Measurements from ENCODE around the gene IKZF3.

IKZF3 gene

DNA sequence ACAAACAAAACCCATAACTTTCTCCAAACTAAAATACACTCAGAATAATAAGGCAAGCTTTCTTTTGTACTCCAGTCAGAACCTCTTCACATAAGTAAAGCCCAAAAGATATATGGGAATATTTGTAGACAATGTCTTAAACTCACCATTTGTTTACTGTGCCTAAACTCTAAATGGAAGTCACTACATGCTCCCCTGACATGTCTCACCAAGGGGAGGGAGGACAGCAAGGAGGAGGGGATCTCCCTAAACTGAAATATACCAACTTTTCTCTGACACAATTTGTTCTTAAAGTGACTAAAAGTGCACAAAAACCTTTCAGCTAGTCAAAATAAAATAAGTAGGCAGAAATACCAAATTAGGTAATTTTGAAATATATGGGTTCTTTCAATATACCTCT lies 87.9 kb downstream of the IKZF3 start:
- H3K36me3 ChIP-seq (ENCODE audit: insufficient read depth), result peaks cover 6% of the 10 kb centered on the region; the same call in 1 of the 2 replicates
- H3K27me3 ChIP-seq (ENCODE audit: insufficient read depth, low read depth), result no peaks in the 10 kb centered on the region
- peaks cover 100% of the 10 kb centered on the region for H3K4me1 ChIP-seq (ENCODE audit: low read depth, poor library complexity, severe bottlenecking)
- H3K4me2 ChIP-seq, result peak overlapping the region; percentile 98
- no peak overlapping the region for H2AFZ ChIP-seq (ENCODE audit: low read depth)
- TF ChIP-seq, protein P1, sequence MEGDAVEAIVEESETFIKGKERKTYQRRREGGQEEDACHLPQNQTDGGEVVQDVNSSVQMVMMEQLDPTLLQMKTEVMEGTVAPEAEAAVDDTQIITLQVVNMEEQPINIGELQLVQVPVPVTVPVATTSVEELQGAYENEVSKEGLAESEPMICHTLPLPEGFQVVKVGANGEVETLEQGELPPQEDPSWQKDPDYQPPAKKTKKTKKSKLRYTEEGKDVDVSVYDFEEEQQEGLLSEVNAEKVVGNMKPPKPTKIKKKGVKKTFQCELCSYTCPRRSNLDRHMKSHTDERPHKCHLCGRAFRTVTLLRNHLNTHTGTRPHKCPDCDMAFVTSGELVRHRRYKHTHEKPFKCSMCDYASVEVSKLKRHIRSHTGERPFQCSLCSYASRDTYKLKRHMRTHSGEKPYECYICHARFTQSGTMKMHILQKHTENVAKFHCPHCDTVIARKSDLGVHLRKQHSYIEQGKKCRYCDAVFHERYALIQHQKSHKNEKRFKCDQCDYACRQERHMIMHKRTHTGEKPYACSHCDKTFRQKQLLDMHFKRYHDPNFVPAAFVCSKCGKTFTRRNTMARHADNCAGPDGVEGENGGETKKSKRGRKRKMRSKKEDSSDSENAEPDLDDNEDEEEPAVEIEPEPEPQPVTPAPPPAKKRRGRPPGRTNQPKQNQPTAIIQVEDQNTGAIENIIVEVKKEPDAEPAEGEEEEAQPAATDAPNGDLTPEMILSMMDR (conservative IDR thresholded peaks at IDR 0.05; ENCODE audit: low read depth, low read length), result no peak
- H4K20me1 ChIP-seq (ENCODE audit: insufficient read depth), result no peaks in the 10 kb centered on the region
- peaks cover 85% of the 10 kb centered on the region for H3K79me2 ChIP-seq (ENCODE audit: insufficient read depth, low read depth)
- H3K27ac ChIP-seq, result peak overlapping the region; percentile 89
- peak overlapping the region; percentile 57 for H3K9ac ChIP-seq
- H3K4me3 ChIP-seq (IDR thresholded peaks at IDR 0.05; ENCODE audit: insufficient read depth, low read depth, low read length), result no peak overlapping the region

DNA sequence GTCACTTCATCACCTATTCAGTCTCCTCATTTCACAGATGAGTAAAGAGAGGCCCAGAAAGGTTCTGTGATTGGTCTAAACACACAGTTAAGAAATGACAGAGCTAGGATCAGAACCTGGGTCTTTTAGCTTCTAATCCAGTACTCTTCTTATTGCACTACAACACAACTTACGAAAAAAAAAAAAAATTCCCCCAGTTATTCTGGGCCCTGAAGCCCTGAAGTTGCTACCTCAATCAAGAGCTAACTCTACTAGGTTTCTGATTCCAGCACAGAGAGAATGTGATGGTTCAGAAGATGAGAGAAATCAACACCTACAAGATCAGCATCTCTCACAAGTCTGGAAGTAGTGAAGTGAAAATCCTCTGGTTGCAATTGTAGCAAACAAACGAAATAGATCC lies 89.1 kb downstream of the IKZF3 start:
- Histone ChIP-seq H3K4me2 (peak overlapping the region; percentile 98), H3K4me3 (IDR thresholded peaks at IDR 0.05; ENCODE audit: insufficient read depth, low read depth, low read length) (no peak overlapping the region), H3K27ac (peak overlapping the region; percentile 89), H3K36me3 (ENCODE audit: insufficient read depth) (peaks cover 6% of the 10 kb centered on the region; the same call in 1 of the 2 replicates), H3K79me2 (ENCODE audit: insufficient read depth, low read depth) (peaks cover 72% of the 10 kb centered on the region), H2AFZ (ENCODE audit: low read depth) (no peak overlapping the region), H3K9ac (peak overlapping the region; percentile 57), H4K20me1 (ENCODE audit: insufficient read depth) (no peaks in the 10 kb centered on the region), H3K27me3 (ENCODE audit: insufficient read depth, low read depth) (no peaks in the 10 kb centered on the region), H3K4me1 (ENCODE audit: low read depth, poor library complexity, severe bottlenecking) (peaks cover 100% of the 10 kb centered on the region)
- TF ChIP-seq, protein P1 (conservative IDR thresholded peaks at IDR 0.05; ENCODE audit: low read depth, low read length), result no peak; the same call in 1 of the 2 replicates

DNA sequence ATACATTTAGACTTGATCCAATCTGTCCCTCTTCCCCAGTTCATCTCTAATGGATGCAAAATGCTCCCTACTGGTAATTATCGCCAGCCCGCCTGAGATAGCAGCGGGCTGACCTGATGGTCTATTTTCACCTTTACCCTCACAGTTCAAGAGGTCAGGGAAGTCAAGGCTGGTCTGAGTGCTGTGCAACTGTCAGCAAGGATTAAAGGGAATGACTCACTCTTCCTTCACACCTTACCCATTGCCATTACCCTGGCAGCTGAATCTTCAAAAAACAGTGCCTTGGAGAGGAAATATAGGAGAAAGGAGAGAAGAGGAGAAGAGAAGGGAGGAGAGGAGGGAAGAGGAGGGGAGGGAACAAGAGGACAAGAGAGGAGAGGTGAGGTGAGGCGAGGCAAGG lies 90.1 kb downstream of the IKZF3 start:
- H3K4me1 ChIP-seq (ENCODE audit: low read depth, poor library complexity, severe bottlenecking), result peaks cover 99% of the 10 kb centered on the region
- peak overlapping the region; percentile 57; the same call in 1 of the 2 replicates for H3K9ac ChIP-seq
- peak overlapping the region; percentile 98 for H3K4me2 ChIP-seq
- no peaks in the 10 kb centered on the region for H4K20me1 ChIP-seq (ENCODE audit: insufficient read depth)
- H3K27me3 ChIP-seq (ENCODE audit: insufficient read depth, low read depth), result no peaks in the 10 kb centered on the region
- H2AFZ ChIP-seq (ENCODE audit: low read depth), result no peak overlapping the region
- H3K4me3 ChIP-seq (IDR thresholded peaks at IDR 0.05; ENCODE audit: insufficient read depth, low read depth, low read length), result no peak overlapping the region
- H3K79me2 ChIP-seq (ENCODE audit: insufficient read depth, low read depth), result peaks cover 65% of the 10 kb centered on the region
- H3K36me3 ChIP-seq (ENCODE audit: insufficient read depth), result peaks cover 6% of the 10 kb centered on the region; the same call in 1 of the 2 replicates
- TF ChIP-seq, protein P1 (conservative IDR thresholded peaks at IDR 0.05; ENCODE audit: low read depth, low read length), result no peak
- peak overlapping the region; percentile 89 for H3K27ac ChIP-seq

DNA sequence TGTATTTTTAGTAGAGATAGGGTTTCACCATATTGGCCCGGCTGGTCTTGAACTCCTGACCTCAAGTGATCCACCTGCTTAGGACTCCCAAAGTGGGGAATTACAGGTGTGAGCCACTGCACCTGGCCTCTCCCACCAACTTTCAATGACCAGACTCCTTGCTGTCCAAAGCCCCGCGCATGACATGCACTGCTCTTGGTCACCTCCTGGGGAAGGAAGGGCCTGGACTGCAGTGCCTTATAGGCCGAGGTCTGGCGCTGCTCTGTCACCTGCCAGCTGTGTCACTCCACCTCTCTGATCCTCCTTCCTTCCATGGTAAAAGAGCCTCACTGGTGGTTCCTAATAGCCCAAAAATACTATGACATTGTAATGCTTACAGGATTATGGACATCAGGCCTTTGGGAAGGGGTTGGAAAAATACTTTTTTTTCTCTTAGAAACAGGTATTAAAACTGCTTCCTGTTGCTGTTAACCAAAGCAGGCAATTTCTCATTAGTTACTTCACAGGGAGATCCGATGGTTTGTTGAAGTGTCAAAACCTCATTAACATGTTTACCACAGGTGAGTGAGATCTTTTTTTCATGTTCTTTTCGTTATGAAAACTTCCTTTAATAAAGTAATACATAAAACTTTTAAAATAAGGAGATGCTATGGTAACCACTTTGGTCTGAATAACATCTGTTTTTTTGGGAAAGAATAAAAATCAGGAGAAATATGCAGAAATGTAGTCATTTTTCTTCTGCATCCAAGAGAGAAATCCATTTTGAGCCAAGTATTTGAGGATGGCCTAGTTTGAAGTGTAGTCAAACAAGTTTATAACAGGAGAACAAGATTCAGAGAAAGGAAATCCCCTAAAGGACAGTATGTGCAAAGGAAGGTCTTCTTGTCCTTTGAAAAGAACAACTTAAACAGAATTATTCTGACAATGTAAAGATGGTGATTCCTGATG lies 90.9 kb downstream of the IKZF3 start:
- Histone ChIP-seq H3K4me2 (peak overlapping the region; percentile 98), H3K36me3 (ENCODE audit: insufficient read depth) (peaks cover 6% of the 10 kb centered on the region; the same call in 1 of the 2 replicates), H4K20me1 (ENCODE audit: insufficient read depth) (no peaks in the 10 kb centered on the region), H3K9ac (peak overlapping the region; percentile 48; the same call in 1 of the 2 replicates), H3K27ac (peak overlapping the region; percentile 89), H3K4me3 (IDR thresholded peaks at IDR 0.05; ENCODE audit: insufficient read depth, low read depth, low read length) (no peak overlapping the region), H2AFZ (ENCODE audit: low read depth) (no peak overlapping the region), H3K4me1 (ENCODE audit: low read depth, poor library complexity, severe bottlenecking) (peaks cover 99% of the 10 kb centered on the region), H3K27me3 (ENCODE audit: insufficient read depth, low read depth) (no peaks in the 10 kb centered on the region), H3K79me2 (ENCODE audit: insufficient read depth, low read depth) (peaks cover 65% of the 10 kb centered on the region)
- TF ChIP-seq, protein P1 (conservative IDR thresholded peaks at IDR 0.05; ENCODE audit: low read depth, low read length), result no peak
